Activated naive CD4-positive, alpha-beta T cell treated with anti-CD3 and anti-CD28 coated beads, Interleukin-2, amount 50 U/mL, for 24 hours (primary cell): ENCODE data around the gene TGFBR1.
"Not testable (repeated sequence)": the region's sequence is repeated elsewhere in the genome, so short reads cannot be mapped to it uniquely, and the experiment has no call there.

Experiments used
- H3K27ac Mint-ChIP-seq: one replicate; pipeline ENCODE4 v1.8.0; 2021; ENCODE audit warnings: mild to moderate bottlenecking, mixed read lengths
- H3K27me3 Mint-ChIP-seq: one replicate; pipeline ENCODE4 v1.8.0; 2021; ENCODE audit warnings: mixed read lengths
- H3K36me3 Mint-ChIP-seq: one replicate; pipeline ENCODE4 v1.8.0; 2021; ENCODE audit warnings: mixed read lengths
- H3K4me1 Mint-ChIP-seq: one replicate; pipeline ENCODE4 v1.8.0; 2021; ENCODE audit warnings: mixed read lengths
- H3K4me3 Mint-ChIP-seq: one replicate; pipeline ENCODE4 v1.8.0; 2021; ENCODE audit warnings: mild to moderate bottlenecking, mixed read lengths
- H3K9me3 Mint-ChIP-seq: one replicate; pipeline ENCODE4 v1.8.0; 2021; ENCODE audit warnings: mixed read lengths

The TGFBR1 gene

GRCh38 chr9:99093492-99093791, 11.5 kb upstream of the TGFBR1 start:
- Mint-ChIP-seq H3K4me3 (no peak overlapping the region), H3K27me3 (no peaks in the 10 kb centered on the region), H3K9me3 (no peaks in the 10 kb centered on the region), H3K4me1 (peaks cover 51% of the 10 kb centered on the region), H3K36me3 (no peaks in the 10 kb centered on the region), H3K27ac (no peak overlapping the region)

GRCh38 chr9:99095565-99095964, 9.3 kb upstream of the TGFBR1 start:
- no peaks in the 10 kb centered on the region for H3K9me3 Mint-ChIP-seq
- no peaks in the 10 kb centered on the region for H3K27me3 Mint-ChIP-seq

GRCh38 chr9:99096409-99096808, 8.5 kb upstream of the TGFBR1 start:
- Mint-ChIP-seq H3K4me1 (peaks cover 54% of the 10 kb centered on the region), H3K9me3 (no peaks in the 10 kb centered on the region), H3K27ac (peak overlapping the region; percentile 19), H3K36me3 (no peaks in the 10 kb centered on the region), H3K27me3 (no peaks in the 10 kb centered on the region), H3K4me3 (no peak overlapping the region)

More at GRCh38 chr9:99095565-99095964, 9.3 kb upstream of the TGFBR1 start:
- Mint-ChIP-seq H3K4me3 (no peak overlapping the region), H3K27ac (no peak overlapping the region), H3K4me1 (peaks cover 59% of the 10 kb centered on the region), H3K36me3 (no peaks in the 10 kb centered on the region)

DNA sequence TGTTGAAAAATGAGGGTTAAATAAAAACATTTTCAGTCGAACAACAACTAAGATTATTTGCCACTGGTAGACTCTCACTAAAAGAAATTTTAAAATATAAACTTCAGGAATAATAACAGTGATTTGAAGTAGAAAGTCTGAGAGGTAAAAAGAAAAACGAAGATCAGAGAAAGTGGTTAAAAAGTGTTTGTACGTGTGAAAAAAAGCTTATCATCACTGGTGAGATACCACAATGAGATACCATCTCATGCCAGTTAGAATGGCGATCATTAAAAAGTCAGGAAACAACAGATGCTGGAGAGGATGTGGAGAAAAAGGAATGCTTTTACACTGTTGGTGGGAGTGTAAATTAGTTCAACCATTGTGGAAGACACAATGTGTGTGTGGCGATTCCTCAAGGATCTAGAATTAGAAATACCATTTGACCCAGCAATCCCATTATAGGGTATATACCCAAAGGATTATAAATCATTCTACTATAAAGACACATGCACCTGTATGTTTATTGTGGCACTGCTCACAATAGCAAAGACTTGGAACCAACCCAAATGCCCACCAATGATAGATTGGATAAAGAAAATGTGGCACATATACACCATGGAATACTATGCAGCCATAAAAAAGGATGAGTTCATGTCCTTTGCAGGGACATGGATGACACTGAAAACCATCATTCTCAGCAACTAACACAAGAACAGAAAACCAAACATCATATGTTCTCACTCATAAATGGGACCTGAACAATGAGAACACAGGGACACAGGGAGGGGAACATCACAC, 4.9 kb upstream of the TGFBR1 start:
- peaks cover 49% of the 10 kb centered on the region for H3K4me1 Mint-ChIP-seq
- H3K4me3 Mint-ChIP-seq, H3K36me3 Mint-ChIP-seq, H3K9me3 Mint-ChIP-seq, H3K27ac Mint-ChIP-seq, H3K27me3 Mint-ChIP-seq: not testable (repeated sequence)

- no peak overlapping the region for H3K4me3 Mint-ChIP-seq
- peaks cover 41% of the 10 kb centered on the region for H3K4me1 Mint-ChIP-seq
- H3K36me3 Mint-ChIP-seq = no peaks in the 10 kb centered on the region
- H3K9me3 Mint-ChIP-seq = no peaks in the 10 kb centered on the region
- H3K27ac Mint-ChIP-seq = no peak overlapping the region
- no peaks in the 10 kb centered on the region for H3K27me3 Mint-ChIP-seq
Measured at GRCh38 chr9:99101271-99101670, 3.6 kb upstream of the TGFBR1 start.

- H3K36me3 Mint-ChIP-seq = no peaks in the 10 kb centered on the region
- no peaks in the 10 kb centered on the region for H3K27me3 Mint-ChIP-seq
- no peak overlapping the region for H3K27ac Mint-ChIP-seq
- H3K4me3 Mint-ChIP-seq = no peak overlapping the region
- H3K4me1 Mint-ChIP-seq = peaks cover 44% of the 10 kb centered on the region
- no peaks in the 10 kb centered on the region for H3K9me3 Mint-ChIP-seq
Measured at GRCh38 chr9:99101812-99102211, 3.1 kb upstream of the TGFBR1 start.

- H3K4me1 Mint-ChIP-seq = peaks cover 53% of the 10 kb centered on the region
- no peaks in the 10 kb centered on the region for H3K27me3 Mint-ChIP-seq
- peak overlapping the region; percentile 76 for H3K27ac Mint-ChIP-seq
- H3K9me3 Mint-ChIP-seq = no peaks in the 10 kb centered on the region
- H3K36me3 Mint-ChIP-seq = no peaks in the 10 kb centered on the region
- peak overlapping the region; percentile 90 for H3K4me3 Mint-ChIP-seq
Measured at GRCh38 chr9:99103054-99103895, 1.6 kb upstream of the TGFBR1 start.

- Mint-ChIP-seq H3K27me3 (no peaks in the 10 kb centered on the region), H3K4me3 (peak overlapping the region; percentile 90), H3K36me3 (no peaks in the 10 kb centered on the region), H3K9me3 (no peaks in the 10 kb centered on the region), H3K4me1 (peaks cover 60% of the 10 kb centered on the region), H3K27ac (peak overlapping the region; percentile 80)
Measured at GRCh38 chr9:99103901-99104458, 933 bp upstream of the TGFBR1 start.

DNA sequence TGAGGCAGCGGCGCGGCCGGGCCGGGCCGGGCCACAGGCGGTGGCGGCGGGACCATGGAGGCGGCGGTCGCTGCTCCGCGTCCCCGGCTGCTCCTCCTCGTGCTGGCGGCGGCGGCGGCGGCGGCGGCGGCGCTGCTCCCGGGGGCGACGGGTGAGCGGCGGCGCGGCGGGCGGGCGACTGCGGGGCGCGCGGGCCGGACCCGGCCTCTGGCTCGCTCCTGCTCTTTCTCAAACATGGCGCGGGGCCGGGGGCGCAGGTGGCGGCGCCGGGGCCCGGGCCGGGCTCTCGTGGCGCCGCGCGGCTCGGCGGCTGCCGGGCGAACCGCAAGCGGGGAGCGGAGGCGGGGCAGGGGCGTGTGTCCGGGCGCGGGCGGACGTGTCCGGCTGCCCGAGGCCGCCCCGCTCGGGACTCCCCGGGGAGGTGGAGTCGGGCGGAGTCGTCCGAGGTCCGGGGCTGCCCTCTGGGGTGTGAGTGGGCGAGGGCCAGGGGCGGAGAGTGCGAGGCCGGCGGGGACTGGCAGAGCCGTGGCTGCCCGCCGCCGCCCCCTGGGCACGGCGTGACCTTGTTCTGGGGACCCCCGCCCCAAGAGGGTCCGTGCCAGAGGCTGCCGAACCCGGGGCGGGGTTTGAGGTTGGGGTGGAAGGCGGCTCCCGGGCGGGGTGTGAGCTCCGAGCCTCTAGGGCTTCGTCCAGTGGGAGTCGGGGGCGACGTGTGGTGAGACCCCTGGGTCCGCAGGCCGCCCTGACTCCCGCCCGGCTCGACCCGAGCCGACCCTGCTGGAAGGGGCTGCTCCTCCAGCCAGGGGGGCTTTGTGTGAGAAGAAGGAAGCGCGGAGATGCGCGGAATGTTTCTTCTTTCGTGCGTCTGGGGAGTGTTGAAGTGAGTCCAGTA, 485 bp downstream of the TGFBR1 start:
- Mint-ChIP-seq H3K9me3 (no peaks in the 10 kb centered on the region), H3K4me3 (peak overlapping the region; percentile 91), H3K27me3 (no peaks in the 10 kb centered on the region), H3K4me1 (peaks cover 64% of the 10 kb centered on the region), H3K36me3 (no peaks in the 10 kb centered on the region), H3K27ac (peak overlapping the region; percentile 85)

DNA sequence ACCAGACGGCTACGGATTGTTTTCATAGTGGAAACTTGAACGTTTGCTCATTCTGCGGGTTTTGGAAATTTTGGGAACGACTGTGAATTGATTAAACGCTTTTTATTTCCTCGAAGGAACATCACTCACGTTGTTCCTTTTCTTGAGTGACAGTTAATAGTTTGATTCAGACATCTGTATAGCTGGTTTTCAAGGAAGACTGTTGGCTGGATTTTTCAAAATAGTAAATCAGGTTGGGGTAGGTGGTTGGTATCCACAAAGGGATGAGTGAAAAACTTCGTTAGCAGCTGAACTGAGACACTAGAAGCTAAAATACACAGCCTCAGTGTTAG, 1.1 kb downstream of the TGFBR1 start:
- Mint-ChIP-seq H3K4me1 (peaks cover 70% of the 10 kb centered on the region), H3K27me3 (no peaks in the 10 kb centered on the region), H3K27ac (peak overlapping the region; percentile 85), H3K4me3 (peak overlapping the region; percentile 91), H3K36me3 (no peaks in the 10 kb centered on the region), H3K9me3 (no peaks in the 10 kb centered on the region)

GRCh38 chr9:99107421-99107820, 2.5 kb downstream of the TGFBR1 start:
- Mint-ChIP-seq H3K9me3 (no peaks in the 10 kb centered on the region), H3K4me3 (peak overlapping the region; percentile 91), H3K4me1 (peaks cover 81% of the 10 kb centered on the region), H3K27ac (peak overlapping the region; percentile 9), H3K36me3 (no peaks in the 10 kb centered on the region), H3K27me3 (no peaks in the 10 kb centered on the region)

DNA sequence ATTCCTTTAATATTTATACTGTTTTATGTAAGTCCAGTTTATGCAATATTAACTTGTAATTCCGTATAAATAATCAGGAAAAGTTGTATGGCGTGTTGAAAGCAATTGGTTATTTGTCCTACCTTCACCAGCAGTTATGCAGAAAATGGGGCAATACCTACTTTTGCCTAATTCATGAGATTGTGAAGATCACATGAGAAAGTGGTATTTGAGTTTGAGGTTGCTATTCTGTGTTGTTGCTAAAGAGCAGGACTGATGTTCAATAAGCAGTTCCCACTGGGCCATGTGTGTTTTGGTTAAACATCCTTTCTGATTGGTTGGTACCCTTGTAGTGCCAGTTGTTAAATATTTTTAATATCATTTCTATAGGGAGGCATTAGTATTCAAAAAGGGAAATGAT, 3.2 kb downstream of the TGFBR1 start:
- no peak overlapping the region for H3K4me3 Mint-ChIP-seq
- no peaks in the 10 kb centered on the region for H3K9me3 Mint-ChIP-seq
- H3K4me1 Mint-ChIP-seq = peaks cover 85% of the 10 kb centered on the region
- no peaks in the 10 kb centered on the region for H3K36me3 Mint-ChIP-seq
- no peaks in the 10 kb centered on the region for H3K27me3 Mint-ChIP-seq
- peak overlapping the region; percentile 64 for H3K27ac Mint-ChIP-seq

DNA sequence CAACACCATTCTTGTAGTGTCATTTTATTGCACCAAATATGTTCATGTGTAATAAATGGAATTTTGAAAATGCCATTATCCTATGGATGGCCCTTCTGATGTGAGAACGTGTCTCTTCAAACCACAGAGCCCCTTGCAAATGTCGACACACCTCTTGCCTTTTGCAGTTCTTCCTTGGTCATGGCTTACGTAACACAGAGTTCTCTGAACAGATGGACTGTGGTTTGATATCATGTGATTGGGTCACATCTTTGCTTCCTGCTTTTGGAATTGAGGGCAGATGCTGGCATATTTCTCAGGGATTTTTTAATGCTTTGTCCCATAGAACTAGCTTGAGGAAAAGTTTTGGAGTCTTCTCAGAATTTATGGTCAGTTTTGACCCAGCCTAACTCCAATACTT, 4.6 kb downstream of the TGFBR1 start:
- peaks cover 84% of the 10 kb centered on the region for H3K4me1 Mint-ChIP-seq
- no peaks in the 10 kb centered on the region for H3K27me3 Mint-ChIP-seq
- no peaks in the 10 kb centered on the region for H3K9me3 Mint-ChIP-seq
- no peaks in the 10 kb centered on the region for H3K36me3 Mint-ChIP-seq
- no peak overlapping the region for H3K4me3 Mint-ChIP-seq
- peak overlapping the region; percentile 25 for H3K27ac Mint-ChIP-seq

DNA sequence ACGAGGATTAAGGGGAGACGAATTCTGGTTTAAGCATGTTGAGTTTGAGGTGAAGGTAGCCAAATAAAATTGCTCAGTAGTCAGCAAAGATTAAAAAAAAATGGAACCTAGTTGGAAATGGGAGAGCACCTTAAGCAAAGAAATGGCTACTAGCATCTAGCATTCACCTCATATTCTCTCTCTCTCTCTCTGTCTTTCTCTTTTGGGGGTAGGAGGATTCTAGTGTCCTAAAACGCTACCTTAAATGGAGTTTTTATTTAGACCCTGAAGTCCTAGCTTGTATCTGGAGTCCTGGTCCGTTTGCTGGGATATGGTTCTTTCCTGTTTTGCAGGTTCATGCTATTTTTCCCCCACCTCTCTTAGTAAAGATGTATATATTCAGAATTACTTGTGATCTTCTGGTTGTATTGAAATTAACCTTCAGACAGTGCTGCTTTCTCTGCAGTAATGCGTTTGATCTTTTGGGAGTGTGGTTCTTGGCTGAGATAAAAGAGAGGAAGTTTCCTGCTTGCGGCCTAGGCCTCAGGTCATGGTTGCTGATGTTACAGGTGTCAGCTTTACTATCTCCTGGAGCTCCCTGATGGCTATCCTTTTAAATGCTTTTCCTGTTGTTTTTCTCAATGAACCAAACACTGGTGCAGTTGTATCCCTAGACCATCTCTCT, 8.0 kb downstream of the TGFBR1 start:
- Mint-ChIP-seq H3K27me3 (no peaks in the 10 kb centered on the region), H3K4me1 (peaks cover 90% of the 10 kb centered on the region), H3K36me3 (no peaks in the 10 kb centered on the region), H3K27ac (peak overlapping the region; percentile 69), H3K4me3 (peak overlapping the region; percentile 69), H3K9me3 (no peaks in the 10 kb centered on the region)
